HEK293 (cell line): Measurements from ENCODE around the gene ENKUR.

Experiments
- CTCF ChIP-seq: fragments of 450-650 bp; formaldehyde crosslinking; IDR thresholded peaks from 2 replicates; pipeline ENCODE4 v1.5.1; 2016; ENCODE audit warnings: missing biosample characterization, missing genetic modification characterization
- KLF16 ChIP-seq: fragments of 450-650 bp; formaldehyde crosslinking; IDR thresholded peaks from 2 replicates; pipeline ENCODE4 v1.5.1; 2017; ENCODE audit warnings: missing biosample characterization, missing genetic modification characterization
- PRDM10 ChIP-seq: fragments of 450-650 bp; formaldehyde crosslinking; IDR thresholded peaks from 2 replicates; pipeline ENCODE4 v1.5.1; 2016; ENCODE audit warnings: missing biosample characterization, missing genetic modification characterization
- RBAK ChIP-seq: fragments of 450-650 bp; formaldehyde crosslinking; IDR thresholded peaks from 2 replicates; pipeline ENCODE4 v1.5.1; 2016; ENCODE audit warnings: missing biosample characterization, missing genetic modification characterization
- ZFP41 ChIP-seq: fragments of 450-650 bp; formaldehyde crosslinking; IDR thresholded peaks from 2 replicates; pipeline ENCODE4 v1.5.1; 2016; ENCODE audit warnings: missing biosample characterization, missing genetic modification characterization, borderline replicate concordance

- no peak for TF ChIP-seq PRDM10 (tag by site-specific recombination)
- TF ChIP-seq RBAK (tag by site-specific recombination) = peak; percentile 15; the same call in 1 of the 2 replicates
- no peak for TF ChIP-seq CTCF (tag by site-specific recombination)
- TF ChIP-seq ZFP41 (tag by site-specific recombination) = no peak
- peak; percentile 94 for TF ChIP-seq KLF16
These were observed 607 bp upstream of the ENKUR start, which contains the start of gene THNSL1 for GRCh38 chr10:25016376-25017153.
